Astrocyte of the spinal cord (primary cell): ENCODE data around the gene TSHB.
"Not testable (repeated sequence)": the region's sequence is repeated elsewhere in the genome, so short reads cannot be mapped to it uniquely, and the experiment has no call there.

Experiments
- DNase-seq: peaks from one replicate; pipeline ENCODE4 v3.0.0; 2011; ENCODE audit warnings: low read depth, low spot score
- H3K4me3 ChIP-seq: 2 replicates; pipeline ENCODE4 v1.5.1; 2011; ENCODE audit warnings: low read depth, mild to moderate bottlenecking, low read length, moderate library complexity
- in situ Hi-C: cut with HindIII; loops from 2 replicates; pipeline ENCODE4 v1.10.0; 2017; ENCODE audit warnings: low sequenced_read_pairs
- TF ChIP-seq, protein P1 (sequence below): IDR thresholded peaks from 2 replicates; pipeline ENCODE4 v1.5.1; 2012; ENCODE audit warnings: low read depth, mild to moderate bottlenecking, low read length, inconsistent platforms

TSHB gene

DNA sequence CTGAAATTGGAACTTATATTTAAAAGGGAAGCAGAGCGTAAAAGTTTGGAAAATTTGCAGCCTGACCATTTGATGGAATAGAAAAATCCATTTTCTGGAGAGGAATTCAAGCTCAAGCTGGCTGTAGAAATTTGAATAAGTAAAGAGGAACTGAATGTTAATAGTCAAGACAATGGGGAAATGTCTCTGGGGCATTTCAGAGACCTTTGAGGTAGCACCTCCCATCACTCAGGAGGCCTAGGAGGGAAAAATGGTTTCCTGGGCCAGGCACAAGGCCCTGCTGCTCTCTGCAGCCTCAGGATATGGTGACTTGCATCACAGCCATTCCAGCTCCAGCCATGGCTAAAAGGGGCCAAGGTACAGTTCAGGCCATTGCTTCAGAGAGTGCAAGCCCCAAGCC, 17.6 kb upstream of the TSHB start:
- DNase-seq, result no peak
- in situ Hi-C loops, result no loop called here
- TF ChIP-seq, protein P1, sequence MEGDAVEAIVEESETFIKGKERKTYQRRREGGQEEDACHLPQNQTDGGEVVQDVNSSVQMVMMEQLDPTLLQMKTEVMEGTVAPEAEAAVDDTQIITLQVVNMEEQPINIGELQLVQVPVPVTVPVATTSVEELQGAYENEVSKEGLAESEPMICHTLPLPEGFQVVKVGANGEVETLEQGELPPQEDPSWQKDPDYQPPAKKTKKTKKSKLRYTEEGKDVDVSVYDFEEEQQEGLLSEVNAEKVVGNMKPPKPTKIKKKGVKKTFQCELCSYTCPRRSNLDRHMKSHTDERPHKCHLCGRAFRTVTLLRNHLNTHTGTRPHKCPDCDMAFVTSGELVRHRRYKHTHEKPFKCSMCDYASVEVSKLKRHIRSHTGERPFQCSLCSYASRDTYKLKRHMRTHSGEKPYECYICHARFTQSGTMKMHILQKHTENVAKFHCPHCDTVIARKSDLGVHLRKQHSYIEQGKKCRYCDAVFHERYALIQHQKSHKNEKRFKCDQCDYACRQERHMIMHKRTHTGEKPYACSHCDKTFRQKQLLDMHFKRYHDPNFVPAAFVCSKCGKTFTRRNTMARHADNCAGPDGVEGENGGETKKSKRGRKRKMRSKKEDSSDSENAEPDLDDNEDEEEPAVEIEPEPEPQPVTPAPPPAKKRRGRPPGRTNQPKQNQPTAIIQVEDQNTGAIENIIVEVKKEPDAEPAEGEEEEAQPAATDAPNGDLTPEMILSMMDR, result no peak
- H3K4me3 ChIP-seq, result no peak overlapping the region

DNA sequence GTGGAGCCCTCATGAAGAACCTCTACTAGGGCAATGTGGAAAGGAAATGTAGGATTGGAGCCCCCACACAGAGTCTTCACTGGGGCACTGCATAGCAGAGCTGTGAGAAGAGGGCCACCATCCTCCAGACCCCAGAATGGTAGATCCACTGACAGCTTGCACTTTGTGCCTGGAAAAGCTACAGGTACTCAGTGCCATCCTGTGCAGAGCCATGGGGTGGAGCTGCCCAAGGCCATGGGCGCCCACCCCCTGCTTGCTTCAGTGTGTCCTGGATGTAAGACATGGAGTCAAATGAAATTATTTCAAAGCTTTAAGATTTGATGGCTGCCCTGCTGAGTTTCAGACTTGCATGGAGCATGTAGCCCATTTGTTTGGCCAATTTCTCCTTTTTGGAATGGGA, 17.2 kb upstream of the TSHB start:
- TF ChIP-seq, protein P1, result no peak
- no peak for DNase-seq
- no peak overlapping the region for H3K4me3 ChIP-seq
- in situ Hi-C loops, result no loop called here

DNA sequence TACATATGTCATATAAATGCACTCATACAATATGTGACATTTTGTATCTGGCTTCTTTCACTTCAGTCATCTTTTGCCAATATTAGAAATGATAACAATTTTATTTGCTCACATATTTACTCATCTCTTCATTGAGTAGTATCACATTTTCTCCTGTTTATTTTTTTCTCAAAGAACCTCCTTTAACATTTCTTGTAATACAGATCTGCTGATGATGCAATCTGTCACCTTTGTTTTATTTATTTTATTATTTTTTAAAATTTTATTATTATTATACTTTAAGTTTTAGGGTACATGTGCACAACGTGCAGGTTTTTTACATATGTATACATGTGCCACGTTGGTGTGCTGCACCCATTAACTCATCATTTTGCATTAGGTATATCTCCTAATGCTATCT, 15.8 kb upstream of the TSHB start:
- TF ChIP-seq, protein P1, result no peak
- H3K4me3 ChIP-seq, result no peak overlapping the region
- in situ Hi-C loops, result no loop called here
- DNase-seq, result no peak

DNA sequence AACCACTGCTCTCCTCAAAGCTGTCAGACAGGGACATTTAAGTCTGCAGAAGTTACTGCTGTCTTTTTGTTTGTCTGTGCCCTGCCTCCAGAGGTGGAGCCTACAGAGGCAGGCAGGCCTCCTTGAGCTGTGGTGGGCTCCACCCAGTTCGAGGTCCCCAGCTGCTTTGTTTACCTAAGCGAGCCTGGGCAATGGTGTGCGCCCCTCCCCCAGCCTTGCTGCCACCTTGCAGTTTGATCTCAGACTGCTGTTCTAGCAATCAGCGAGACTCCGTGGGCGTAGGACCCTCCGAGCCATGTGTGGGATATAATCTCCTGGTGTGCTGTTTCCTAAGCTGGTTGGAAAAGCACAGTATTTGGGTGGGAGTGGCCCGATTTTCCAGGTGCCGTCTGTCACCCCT, 10.1 kb upstream of the TSHB start:
- DNase-seq, in situ Hi-C loops, H3K4me3 ChIP-seq: not testable (repeated sequence)

DNA sequence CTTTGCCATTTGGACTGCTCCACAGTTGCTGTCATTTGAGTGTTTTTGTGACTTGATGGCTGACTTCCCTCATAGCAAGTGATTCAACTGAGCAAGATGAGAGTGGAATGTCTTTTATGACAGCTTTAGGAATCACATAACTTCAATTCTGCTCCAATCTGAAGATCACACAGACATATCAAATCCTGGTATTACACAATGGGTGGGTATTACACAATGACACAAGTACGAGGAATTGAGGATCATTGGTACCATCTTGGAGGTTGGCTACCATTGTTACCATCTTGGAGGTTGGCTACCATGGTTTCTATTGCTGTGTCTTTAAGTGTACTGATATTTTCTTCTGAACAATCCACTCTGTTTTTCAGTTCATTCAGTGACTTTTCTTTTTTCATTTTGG, 8.5 kb upstream of the TSHB start:
- TF ChIP-seq, protein P1, result no peak
- in situ Hi-C loops, result no loop called here
- DNase-seq, result no peak
- no peak overlapping the region for H3K4me3 ChIP-seq

DNA sequence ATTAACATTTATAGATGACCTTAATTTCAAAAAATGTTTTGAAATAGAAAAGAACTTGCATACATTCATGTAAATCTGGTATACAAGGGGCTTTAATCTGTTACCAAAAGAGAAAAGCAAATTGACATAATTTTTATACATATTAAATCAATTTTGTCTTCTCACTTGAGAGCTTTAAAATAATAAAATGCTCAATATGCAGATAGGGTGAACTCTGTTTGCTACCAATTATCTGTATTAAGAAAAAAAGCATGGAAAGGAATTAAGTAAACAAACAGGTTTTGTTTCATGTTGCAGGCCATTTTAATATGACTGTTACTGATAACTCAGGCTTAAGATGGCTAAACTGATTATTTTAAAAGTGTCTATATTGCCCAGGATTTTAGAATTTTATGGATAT, 6.0 kb upstream of the TSHB start:
- DNase-seq, result no peak
- H3K4me3 ChIP-seq, result no peak overlapping the region
- TF ChIP-seq, protein P1, result no peak
- in situ Hi-C loops, result no loop called here

DNA sequence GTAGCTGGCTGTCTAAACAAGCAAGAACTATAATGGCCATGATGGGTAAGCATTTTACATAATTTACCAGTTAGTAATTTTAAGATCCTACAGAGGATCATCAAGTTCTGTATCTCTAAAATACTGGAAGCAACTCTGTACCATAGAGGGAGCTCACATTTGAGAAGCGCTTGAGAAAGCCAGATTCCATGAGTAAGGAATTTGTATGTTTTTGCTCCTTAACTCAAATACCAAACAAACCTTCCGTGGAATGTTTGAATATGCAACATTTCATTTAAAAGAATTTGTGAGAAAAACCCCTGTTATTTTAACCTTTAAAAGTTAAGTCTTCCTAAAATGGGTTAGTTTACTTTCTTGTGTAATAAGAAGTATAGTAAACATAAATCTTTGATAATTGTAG, 2.0 kb downstream of the TSHB start:
- no peak overlapping the region for H3K4me3 ChIP-seq
- TF ChIP-seq, protein P1, result no peak
- in situ Hi-C loops, result no loop called here
- no peak for DNase-seq
